K562 (cell line): ENCODE results near the gene BGLAP. TPM values are rescaled to one million over a fixed set of nuclear protein-coding genes. Genes with fewer than 3 reads are reported as not detected.

ENCODE experiments used
- ATAC-seq: fragments of 200-7000 bp; cut with Tn5 transposase; 3 replicates; pipeline ENCODE4 v1.9.1; 2020; ENCODE audit warnings: moderate library complexity
- BruUV-seq: library from RNA; stranded (reverse); fragments of 400-500 nt; replicated peaks from 2 replicates; lab custom pipeline; 2021; lab: Mats Ljungman, UMichigan
- CTCF ChIA-PET: fragments of 300-600 bp; formaldehyde crosslinking; extraction: SDS; loops from one replicate; lab custom pipeline; 2021; ENCODE audit warnings: low intra/inter-chr PET ratio; lab: Yijun Ruan, JAX
- POLR2A ChIA-PET: fragments of 300-600, 350-650 bp; sonication (Branson Sonifier 250); formaldehyde crosslinking; extraction: SDS; loops from one replicate; lab custom pipeline; 2021; ENCODE audit warnings: antibody characterized with exemption, inconsistent platforms; lab: Yijun Ruan, JAX
- DNase-seq, 4 experiments: peaks; one replicate each; pipeline versions ENCODE4 v3.0.0 to v3.0.0-alpha.2; 2011 to 2018; ENCODE audit warnings: low spot score in 3 of 4, mixed read lengths in 3 of 4; ENCODE audit errors: extremely low read depth in 1 of 4
- FAIRE-seq: peaks from 2 replicates; lab custom pipeline; 2011; peaks lifted over from hg19 to GRCh38; lab: Jason Lieb, UNC
- H2AFZ ChIP-seq: 2 replicates; pipeline ENCODE4 v1.6.0; 2011; ENCODE audit warnings: low read depth, low read length, control low read depth, inconsistent platforms
- H3K27ac ChIP-seq: fragments of 200-600 bp; 3 replicates; pipeline ENCODE4 v1.8.0; 2011; ENCODE audit warnings: low read depth, mild to moderate bottlenecking, control low read depth, inconsistent platforms, low read length, moderate library complexity, mixed read lengths; ENCODE audit errors: extremely low read depth
- H3K27me3 ChIP-seq, 2 experiments: fragments of 300-600 bp in 1 of 2; 2 replicates in 1 of 2; 3 replicates in 1 of 2; pipeline versions ENCODE4 v1.6.0 to v1.8.0; 2011; ENCODE audit warnings: inconsistent platforms in 2 of 2, low read length in 2 of 2, mild to moderate bottlenecking in 1 of 2, mixed read lengths in 1 of 2, moderate library complexity in 1 of 2; ENCODE audit not compliant: control insufficient read depth in 2 of 2, insufficient read depth in 2 of 2
- H3K36me3 ChIP-seq: fragments of 300-600 bp; 3 replicates; pipeline ENCODE4 v1.8.0; 2011; ENCODE audit warnings: mild to moderate bottlenecking, low read length, inconsistent platforms; ENCODE audit not compliant: control insufficient read depth, insufficient read depth
- H3K4me1 ChIP-seq, 2 experiments: fragments of 200-600 bp in 1 of 2; replicated peaks in 1 of 2; 2 replicates in 1 of 2; 3 replicates in 1 of 2; pipeline versions ENCODE4 v1.5.1 to v1.8.0; 2011; ENCODE audit warnings: inconsistent platforms in 2 of 2, low read length in 2 of 2, mild to moderate bottlenecking in 1 of 2, mixed read lengths in 1 of 2, moderate library complexity in 1 of 2; ENCODE audit not compliant: control insufficient read depth in 2 of 2, insufficient read depth in 2 of 2
- H3K4me2 ChIP-seq: 2 replicates; pipeline ENCODE4 v1.6.1; 2011; ENCODE audit warnings: low read length, control low read depth, inconsistent platforms, mixed read lengths; ENCODE audit not compliant: insufficient read depth
- H3K4me3 ChIP-seq: fragments of 200-600 bp; sonication (generic), shearing (Covaris generic); 2 replicates; pipeline ENCODE4 v1.5.1; 2016; ENCODE audit warnings: control low read depth, inconsistent platforms
- H3K79me2 ChIP-seq: fragments of 200-600 bp; 3 replicates; pipeline ENCODE4 v1.8.0; 2011; ENCODE audit warnings: low read length, inconsistent platforms; ENCODE audit not compliant: control insufficient read depth, insufficient read depth
- H3K9ac ChIP-seq, 2 experiments: 2 replicates each; pipeline versions ENCODE4 v1.6.0 to v1.6.1; 2011; ENCODE audit warnings: low read depth in 2 of 2, low read length in 2 of 2, control low read depth in 1 of 2, inconsistent platforms in 1 of 2, mild to moderate bottlenecking in 1 of 2, mixed read lengths in 1 of 2; ENCODE audit not compliant: insufficient read depth in 1 of 2
- H3K9me1 ChIP-seq: one replicate; pipeline ENCODE4 v1.6.0; 2011; ENCODE audit warnings: inconsistent platforms, mild to moderate bottlenecking, low read length, moderate library complexity; ENCODE audit not compliant: control insufficient read depth, insufficient read depth
- H3K9me3 ChIP-seq: replicated peaks from 2 replicates; pipeline ENCODE4 v1.5.1; 2011; ENCODE audit warnings: low read depth, low read length, inconsistent platforms; ENCODE audit not compliant: control insufficient read depth, insufficient read depth
- H4K20me1 ChIP-seq: replicated peaks from 2 replicates; pipeline ENCODE4 v1.6.1; 2011; ENCODE audit warnings: low read length, inconsistent platforms, mixed read lengths; ENCODE audit not compliant: control insufficient read depth, insufficient read depth
- CEBPB ChIP-seq: fragments of 450-650 bp; IDR thresholded peaks from 2 replicates; pipeline ENCODE4 v1.6.1; 2016; ENCODE audit warnings: missing genetic modification characterization, missing compliant biosample characterization
- EGR1 ChIP-seq: fragments of 450-650 bp; conservative IDR thresholded peaks from 2 replicates; pipeline ENCODE4 v1.6.1; 2017; ENCODE audit warnings: mild to moderate bottlenecking
- EHMT2 ChIP-seq: fragments of 450-650 bp; IDR thresholded peaks from 2 replicates; pipeline ENCODE4 v1.6.1; 2018; ENCODE audit warnings: antibody characterized with exemption
- ELF4 ChIP-seq: fragments of 450-650 bp; formaldehyde crosslinking; IDR thresholded peaks from 2 replicates; pipeline ENCODE4 v1.4.0; 2022; ENCODE audit warnings: missing genetic modification characterization
- FOXA3 ChIP-seq, 2 experiments: fragments of 450-650 bp in 1 of 2; sonication (generic) in 1 of 2; formaldehyde crosslinking; IDR thresholded peaks in 1 of 2; conservative IDR thresholded peaks in 1 of 2; 2 replicates each; pipeline versions ENCODE4 v1.4.0 to v1.8.0; 2020 to 2022; ENCODE audit warnings: mild to moderate bottlenecking in 2 of 2, missing genetic modification reagents in 1 of 2
- GTF2F1 ChIP-seq: IDR thresholded peaks from 2 replicates; pipeline ENCODE4 v1.6.1; 2011; ENCODE audit warnings: low read depth, low read length, improper control_type of control experiment
- HSF4 ChIP-seq: fragments of 250-450 bp; sonication (Bioruptor Pico); IDR thresholded peaks from 2 replicates; pipeline ENCODE4 v2.1.2; 2022; ENCODE audit warnings: mild to moderate bottlenecking, moderate library complexity, borderline replicate concordance
- ILF3 ChIP-seq: fragments of 450-650 bp; IDR thresholded peaks from 2 replicates; pipeline ENCODE4 v1.6.1; 2018; ENCODE audit warnings: antibody characterized with exemption, mild to moderate bottlenecking, moderate library complexity, borderline replicate concordance
- KHSRP ChIP-seq: fragments of 450-650 bp; IDR thresholded peaks from 2 replicates; pipeline ENCODE4 v1.6.1; 2017
- NFYB ChIP-seq: IDR thresholded peaks from 2 replicates; pipeline ENCODE4 v1.6.1; 2011; ENCODE audit warnings: mild to moderate bottlenecking, moderate library complexity; ENCODE audit not compliant: insufficient read length; ENCODE audit errors: extremely low read depth
- PHF8 ChIP-seq: fragments of 200-600 bp; sonication (generic); IDR thresholded peaks from 2 replicates; pipeline ENCODE4 v1.6.1; 2012; ENCODE audit warnings: mixed run types, mild to moderate bottlenecking, inconsistent platforms, low read length, moderate library complexity, borderline replicate concordance
- PTBP1 ChIP-seq: fragments of 200-400 bp; formaldehyde crosslinking; IDR thresholded peaks from 2 replicates; pipeline ENCODE4 v1.6.1; 2017; ENCODE audit warnings: low read depth, low read length
- RBFOX2 ChIP-seq: fragments of 200-400 bp; formaldehyde crosslinking; IDR thresholded peaks from 2 replicates; pipeline ENCODE4 v1.6.1; 2017; ENCODE audit warnings: low read depth, mild to moderate bottlenecking, low read length, moderate library complexity
- SMAD3 ChIP-seq: fragments of 450-650 bp; formaldehyde crosslinking; conservative IDR thresholded peaks from 2 replicates; pipeline ENCODE4 v1.4.0; 2020; ENCODE audit warnings: mild to moderate bottlenecking
- SMARCA4 ChIP-seq: fragments of 450-650 bp; IDR thresholded peaks from 2 replicates; pipeline ENCODE4 v1.6.1; 2016
- TCF7L2 ChIP-seq: fragments of 150-350 bp; IDR thresholded peaks from 2 replicates; pipeline ENCODE4 v1.6.1; 2016; ENCODE audit warnings: low read depth, mild to moderate bottlenecking, low read length, moderate library complexity
- TEAD2 ChIP-seq: fragments of 450-650 bp; IDR thresholded peaks from 2 replicates; pipeline ENCODE4 v1.6.1; 2016; ENCODE audit warnings: missing genetic modification characterization, control low read depth, missing compliant biosample characterization
- ZNF121 ChIP-seq: sonication (generic); formaldehyde crosslinking; conservative IDR thresholded peaks from 2 replicates; pipeline ENCODE4 v1.8.0; 2022; ENCODE audit warnings: missing genetic modification reagents
- ZNF24 ChIP-seq: fragments of 450-650 bp; IDR thresholded peaks from 2 replicates; pipeline ENCODE4 v1.6.1; 2016
- ZNF253 ChIP-seq: fragments of 250-450 bp; sonication (Bioruptor Pico); conservative IDR thresholded peaks from 2 replicates; pipeline ENCODE4 v1.6.1; 2021; ENCODE audit warnings: mild to moderate bottlenecking
- ZNF3 ChIP-seq: fragments of 250-450 bp; sonication (Bioruptor Pico); IDR thresholded peaks from 2 replicates; pipeline ENCODE4 v1.5.0; 2021; ENCODE audit warnings: mild to moderate bottlenecking, moderate library complexity
- ZNF75A ChIP-seq: fragments of 450-650 bp; formaldehyde crosslinking; IDR thresholded peaks from 2 replicates; pipeline ENCODE4 v1.4.0; 2020; ENCODE audit warnings: mild to moderate bottlenecking
- WGBS: fragments of 100-300 bp; shearing (Covaris generic); methylation state at CpG from one replicate; pipeline ENCODE4 v1.1.6; 2016; ENCODE audit warnings: low coverage, mixed read lengths; ENCODE audit not compliant: insufficient coverage; ENCODE audit errors: missing lambda C conversion rate; 5-methylcytosine and 5-hydroxymethylcytosine counted together
- in situ Hi-C: fragments of 300-500 bp; cut with MboI; formaldehyde crosslinking; loops from 4 replicates; pipeline ENCODE4 v1.15.0; 2018; ENCODE audit warnings: inconsistent platforms, mixed read lengths
- intact Hi-C: fragments of 100-400 bp; cut with micrococcal nuclease; formaldehyde crosslinking; loops from 2 replicates; pipeline ENCODE4 v1.14.2; 2022
- polyA plus RNA-seq, 8 experiments: library from polyadenylated mRNA; depleted of rRNA in 4 of 8; stranded (reverse) in 5 of 8; unstranded in 3 of 8; fragments of >200 nt; fragmentation: Nextera tagmentation in 2 of 8; fragmentation: Illumina TruSeq in 1 of 8; extraction: Ambion mirVana in 2 of 8; extraction: Trizol in 1 of 8; gene quantifications; 2 replicates each; pipeline versions ENCODE4 v1.2.1 to v1.2.3, GENCODE V29; 2011 to 2014; ENCODE audit warnings: inconsistent platforms in 1 of 8, missing spikeins in 1 of 8
- total RNA-seq, 7 experiments: library from RNA; depleted of rRNA in 6 of 7; stranded (reverse); fragments of >200 nt in 6 of 7; fragmentation: Illumina TruSeq in 2 of 7; extraction: Trizol in 2 of 7; gene quantifications; 2 replicates each; pipeline versions ENCODE4 v1.2.1 to v1.2.3, GENCODE V29; 2011 to 2021; ENCODE audit warnings: low replicate concordance in 1 of 7
- TF ChIP-seq, protein P1 (sequence below): sonication (generic); formaldehyde crosslinking; IDR thresholded peaks from 2 replicates; pipeline ENCODE4 v1.9.0; 2022; ENCODE audit warnings: mild to moderate bottlenecking, missing genetic modification reagents
- TF ChIP-seq, protein P2 (sequence below), 2 experiments: fragments of 450-650 bp in 1 of 2; sonication (generic) in 1 of 2; formaldehyde crosslinking in 1 of 2; IDR thresholded peaks in 1 of 2; conservative IDR thresholded peaks in 1 of 2; 2 replicates each; pipeline versions ENCODE4 v1.6.1 to v1.8.1; 2016 to 2023; ENCODE audit warnings: mild to moderate bottlenecking in 2 of 2, moderate library complexity in 2 of 2, inconsistent platforms in 1 of 2, missing genetic modification reagents in 1 of 2

Gene BGLAP
- total and polyA plus RNA-seq, 9 of the 15 experiments (the other 6 are each of a cell fraction or from before 2014, with no cell fraction given), result 0.15 to 1.4 (median 0.28) TPM; not detected in 3

DNA sequence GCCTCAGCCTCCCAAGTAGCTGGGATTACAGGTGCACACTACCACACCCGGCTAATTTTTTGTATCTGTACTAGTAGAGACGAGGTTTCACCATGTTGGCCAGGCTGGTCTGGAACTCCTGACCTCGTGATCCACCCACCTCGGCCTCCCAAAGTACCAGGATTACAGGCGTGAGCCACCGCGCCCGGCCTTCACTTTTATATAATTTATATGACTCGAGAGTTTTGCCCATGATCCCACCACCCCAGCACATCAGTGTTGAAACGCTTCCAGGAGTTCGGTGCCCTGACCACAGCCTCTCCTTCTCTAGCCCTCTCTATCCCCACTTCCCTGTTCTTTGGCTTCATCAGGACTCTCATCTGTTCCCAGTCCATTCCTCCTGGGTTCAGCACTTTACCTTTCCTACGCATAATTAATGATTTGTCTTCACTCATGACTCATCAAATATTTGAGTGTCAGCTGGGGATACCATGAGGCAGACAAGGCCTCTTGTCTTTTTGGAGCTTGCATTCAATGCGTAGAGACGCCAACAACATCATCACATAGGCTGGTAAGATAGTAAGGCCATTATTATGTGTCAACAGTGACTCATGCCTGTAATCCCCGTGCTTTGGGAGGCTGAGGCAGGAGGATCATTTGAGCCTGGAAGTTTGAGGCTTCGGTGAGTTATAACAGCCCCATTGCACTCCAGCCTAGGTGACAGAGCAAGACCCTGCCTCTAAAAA, 27.8 kb upstream of the BGLAP start:
- Histone ChIP-seq H3K27ac (peak overlapping the region; percentile 100), H3K9me1 (no peaks in the 10 kb centered on the region), H3K9ac (peak overlapping the region; percentile 80 to 99), H3K4me3 (peak overlapping the region; percentile 78), H3K36me3 (peaks cover 47% of the 10 kb centered on the region; the same call in 2 of the 3 replicates), H3K9me3 (no peaks in the 10 kb centered on the region), H3K4me1 (peaks cover 11 to 17% of the 10 kb centered on the region in 2 experiments; a peak in 4 of 5 replicates), H3K27me3 (no peaks in the 10 kb centered on the region), H3K4me2 (peak overlapping the region; percentile 97), H2AFZ (peak overlapping the region; percentile 35), H4K20me1 (no peaks in the 10 kb centered on the region), H3K79me2 (peaks cover 31% of the 10 kb centered on the region)
- CTCF ChIA-PET, result no interaction called here
- POLR2A ChIA-PET, result interaction anchor here (0.6 to 2.9 kb wide), 13 partner anchors 8 to 612 kb away, joined by 3 to 62 read pairs (median 5); partner anchors contain the start of genes KHDC4, SLC25A44, SMG5 and TMEM79
- FAIRE-seq, result no peak
- WGBS, result 17% methylated on average over 16 of the region's 16 CpGs
- in situ Hi-C loops (no loop called here), intact Hi-C loops (loop anchor here (5.0 kb wide), 1 partner anchor 67 kb away; no protein-coding TSS in a partner anchor)
- peak; percentile 44 to 61 (median 48) for DNase-seq
- BruUV-seq, result no TSS peak
- no peak for ATAC-seq
- no peak for TF ChIP-seq PTBP1
- no peak for TF ChIP-seq ZNF3 (CRISPR knock-in tag)
- TF ChIP-seq HSF4 (CRISPR knock-in tag), result no peak
- TF ChIP-seq PHF8, result no peak
- TF ChIP-seq, protein P1, sequence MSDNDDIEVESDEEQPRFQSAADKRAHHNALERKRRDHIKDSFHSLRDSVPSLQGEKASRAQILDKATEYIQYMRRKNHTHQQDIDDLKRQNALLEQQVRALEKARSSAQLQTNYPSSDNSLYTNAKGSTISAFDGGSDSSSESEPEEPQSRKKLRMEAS (CRISPR knock-in tag), result peak; percentile 33; the same call in 1 of the 2 replicates
- TF ChIP-seq NFYB, result no peak
- 0 out of 2 replicates have a peak, but pooled peaks have one; percentile 17 for TF ChIP-seq EGR1
- no peak for TF ChIP-seq ELF4 (CRISPR knock-in tag)
- no peak for TF ChIP-seq ZNF75A (CRISPR knock-in tag)
- no peak for TF ChIP-seq KHSRP
- TF ChIP-seq ZNF24, result 0 out of 2 replicates have a peak, but pooled peaks have one; percentile 27
- TF ChIP-seq ILF3, result no peak
- no peak for TF ChIP-seq TCF7L2
- TF ChIP-seq TEAD2 (tag), result 0 out of 2 replicates have a peak, but pooled peaks have one; percentile 9
- TF ChIP-seq SMARCA4, result peak; percentile 69
- no peak for TF ChIP-seq ZNF253 (CRISPR knock-in tag)
- peak; percentile 63; the same call in 1 of the 2 replicates for TF ChIP-seq EHMT2
- no peak for TF ChIP-seq ZNF121 (CRISPR knock-in tag)
- TF ChIP-seq, protein P2, sequence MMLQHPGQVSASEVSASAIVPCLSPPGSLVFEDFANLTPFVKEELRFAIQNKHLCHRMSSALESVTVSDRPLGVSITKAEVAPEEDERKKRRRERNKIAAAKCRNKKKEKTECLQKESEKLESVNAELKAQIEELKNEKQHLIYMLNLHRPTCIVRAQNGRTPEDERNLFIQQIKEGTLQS (IDR thresholded peaks at IDR 0.05), result peak; percentile 89
- TF ChIP-seq, protein P2 (CRISPR knock-in tag; conservative IDR thresholded peaks at IDR 0.05), result no peak
- no peak for TF ChIP-seq SMAD3 (CRISPR knock-in tag)
- peak in 1 of 2 experiments; percentile 83; a peak in 2 of 4 replicates for TF ChIP-seq FOXA3 (CRISPR knock-in tag; conservative IDR thresholded peaks at IDR 0.05 in 1 of 2, IDR thresholded peaks at IDR 0.05 in 1 of 2)
- TF ChIP-seq RBFOX2, result no peak
- no peak for TF ChIP-seq CEBPB
- TF ChIP-seq GTF2F1, result no peak
